MG63 (cell line): ENCODE data around the gene SORCS3. TPM values are rescaled to one million over a fixed set of nuclear protein-coding genes. Genes with fewer than 3 reads are reported as not detected.

Experiments used
- DNase-seq: peaks from one replicate; pipeline ENCODE4 v3.0.0-alpha.2; 2020
- H3K27me3 ChIP-seq: fragments of 250-450 bp; sonication (Bioruptor Pico); 2 replicates; pipeline ENCODE4 v1.5.1; 2020; ENCODE audit warnings: mild to moderate bottlenecking, moderate library complexity
- H3K36me3 ChIP-seq: fragments of 250-450 bp; sonication (Bioruptor Pico); 2 replicates; pipeline ENCODE4 v1.5.1; 2020; ENCODE audit warnings: mild to moderate bottlenecking, moderate library complexity
- H3K4me3 ChIP-seq: fragments of 250-450 bp; sonication (Bioruptor Pico); 2 replicates; pipeline ENCODE4 v1.5.1; 2020; ENCODE audit warnings: mild to moderate bottlenecking, moderate library complexity
- H3K9me3 ChIP-seq: fragments of 250-450 bp; sonication (Bioruptor Pico); 2 replicates; pipeline ENCODE4 v1.5.1; 2020; ENCODE audit warnings: mild to moderate bottlenecking, moderate library complexity
- total RNA-seq: library from RNA; depleted of rRNA; stranded (reverse); fragments of >200 nt; shearing (Covaris generic); gene quantifications from 2 replicates; pipeline ENCODE4 v1.2.3, GENCODE V29; 2014; ENCODE audit warnings: low replicate concordance

Gene SORCS3
- total RNA-seq, 1 experiment from 2014 or later: not detected

DNA sequence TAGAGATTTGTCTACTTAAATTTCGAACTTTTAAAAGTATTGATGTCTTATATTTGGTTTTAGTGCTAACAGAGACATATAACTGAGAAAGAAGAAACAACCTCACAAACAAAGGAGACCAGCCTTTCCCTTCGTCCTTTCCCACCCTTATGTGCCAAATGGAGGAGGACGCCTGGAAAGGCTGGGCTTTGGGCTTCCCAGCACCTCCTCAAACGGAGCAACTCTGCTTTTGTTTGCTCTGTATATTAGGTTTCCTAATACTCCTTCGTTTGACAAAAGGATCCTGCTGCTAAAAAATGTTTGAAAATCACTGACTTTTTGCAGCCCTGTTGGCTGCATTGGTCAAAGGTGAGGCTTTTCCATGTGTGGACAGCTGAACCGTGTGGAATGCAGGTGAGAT lies 471.8 kb downstream of the SORCS3 start:
- H3K36me3 ChIP-seq: no peaks in the 10 kb centered on the region
- H3K9me3 ChIP-seq: no peaks in the 10 kb centered on the region
- no peak overlapping the region for H3K4me3 ChIP-seq
- no peak for DNase-seq
- H3K27me3 ChIP-seq: no peaks in the 10 kb centered on the region

DNA sequence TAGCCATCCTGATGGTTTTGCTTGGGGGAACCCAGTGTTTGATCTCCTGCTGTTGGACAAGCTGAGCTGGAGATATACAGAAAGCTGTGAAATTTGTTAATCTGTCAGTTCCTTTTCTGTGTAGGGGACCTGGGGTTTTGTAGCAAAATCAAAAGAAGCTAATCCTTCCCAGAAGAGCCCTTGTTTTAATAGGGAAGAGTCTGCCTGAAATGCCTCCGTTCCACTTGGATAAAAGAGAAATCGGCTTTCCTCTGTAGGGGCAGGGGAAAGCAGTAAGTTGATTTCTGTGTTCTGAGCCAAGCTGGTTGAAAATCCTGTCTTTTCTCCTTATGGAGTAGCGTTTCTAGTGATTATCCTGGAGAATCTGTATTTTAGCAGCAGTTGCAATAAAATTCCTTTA lies 472.6 kb downstream of the SORCS3 start:
- no peak for DNase-seq
- H3K27me3 ChIP-seq: no peaks in the 10 kb centered on the region
- H3K9me3 ChIP-seq: no peaks in the 10 kb centered on the region
- H3K4me3 ChIP-seq: no peak overlapping the region
- H3K36me3 ChIP-seq: no peaks in the 10 kb centered on the region

DNA sequence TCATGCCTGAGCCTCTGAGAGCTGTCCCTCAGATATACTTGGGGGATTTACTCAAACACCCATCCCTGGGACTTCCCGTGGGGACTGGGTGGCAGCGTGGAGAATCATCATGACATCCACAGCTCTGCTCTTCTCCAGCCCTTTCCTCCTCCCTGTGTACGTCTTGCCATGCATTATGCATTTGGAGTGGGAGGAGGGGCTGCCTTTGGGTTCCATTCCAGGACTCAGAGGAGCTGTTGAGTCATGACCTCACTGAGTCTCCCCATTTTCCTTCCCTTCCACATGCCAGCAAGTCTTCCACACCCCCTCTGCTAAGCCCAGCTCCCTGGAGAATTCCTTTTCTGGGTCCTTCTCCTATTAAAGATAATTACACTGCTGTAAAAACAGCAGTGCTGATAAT lies 480.7 kb downstream of the SORCS3 start:
- H3K9me3 ChIP-seq: no peaks in the 10 kb centered on the region
- H3K36me3 ChIP-seq: no peaks in the 10 kb centered on the region
- H3K27me3 ChIP-seq: no peaks in the 10 kb centered on the region
- DNase-seq: no peak
- H3K4me3 ChIP-seq: no peak overlapping the region

DNA sequence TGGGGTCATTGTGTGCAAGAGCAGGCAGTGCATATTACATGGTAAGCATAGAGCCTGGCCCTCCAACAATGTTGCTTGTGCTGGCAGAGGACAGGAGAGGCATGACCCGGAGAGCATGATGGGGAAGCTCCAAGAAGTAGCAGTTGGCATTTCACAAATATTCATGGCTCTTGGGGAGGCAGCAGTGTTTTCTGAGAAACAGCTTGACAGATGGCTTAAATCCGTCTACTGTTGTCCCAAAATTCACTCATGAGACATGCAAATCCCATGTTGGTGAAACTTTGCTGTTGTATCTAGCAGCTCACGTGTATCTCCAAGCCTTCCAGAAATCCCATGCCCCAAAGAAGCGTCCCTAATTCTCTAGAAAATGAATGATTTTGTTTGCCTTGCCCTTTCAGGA lies 487.0 kb downstream of the SORCS3 start:
- no peak for DNase-seq
- H3K4me3 ChIP-seq: no peak overlapping the region

DNA sequence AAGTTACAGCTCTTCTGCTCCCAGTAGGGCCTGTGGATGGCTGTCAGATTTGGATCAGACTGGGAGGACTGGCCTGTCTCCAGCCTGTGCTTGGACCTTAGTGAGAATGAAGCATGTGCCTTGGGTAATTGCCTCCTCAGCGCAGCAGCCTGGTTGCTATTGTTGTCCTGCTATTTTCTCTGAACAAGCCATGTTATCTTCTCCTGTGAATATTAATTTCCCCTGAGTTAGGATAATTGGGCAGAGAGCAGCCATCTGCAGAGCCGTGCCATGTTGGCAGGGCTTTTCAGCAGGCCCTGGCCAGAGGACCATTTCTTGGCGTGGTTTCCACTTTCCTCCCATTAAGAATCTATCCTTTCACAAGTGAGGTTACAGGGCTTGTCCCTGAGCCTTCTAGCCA lies 497.3 kb downstream of the SORCS3 start:
- DNase-seq: no peak
- H3K9me3 ChIP-seq: no peaks in the 10 kb centered on the region

More for the DNA sequence above, 487.0 kb downstream of the SORCS3 start:
- no peaks in the 10 kb centered on the region for H3K36me3 ChIP-seq
- H3K9me3 ChIP-seq: no peaks in the 10 kb centered on the region
- H3K27me3 ChIP-seq: no peaks in the 10 kb centered on the region

DNA sequence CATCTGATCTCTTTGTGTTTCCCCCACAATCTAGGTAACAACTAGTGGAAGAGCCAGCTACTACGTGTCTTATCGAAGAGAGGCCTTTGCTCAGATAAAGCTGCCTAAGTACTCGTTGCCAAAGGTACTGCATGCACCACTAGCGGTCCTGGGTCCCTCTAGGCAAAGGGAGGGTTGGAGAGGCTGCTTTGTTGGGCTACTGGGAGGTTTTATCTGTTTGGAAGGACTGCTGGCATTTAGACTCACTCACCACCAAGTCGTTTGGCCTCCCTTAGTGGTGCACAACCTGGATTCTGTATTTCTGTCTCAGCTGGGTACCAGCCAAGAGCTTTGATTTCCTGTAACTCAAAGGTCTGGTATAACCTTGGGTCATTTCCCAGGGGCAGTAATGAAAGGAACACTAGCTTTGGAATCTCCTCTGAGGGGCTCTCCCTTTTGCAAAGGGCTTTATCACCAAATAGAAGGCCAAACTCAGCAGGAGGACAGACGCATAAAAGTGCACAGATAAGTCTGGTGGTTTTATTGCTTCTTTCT lies 498.3 kb downstream of the SORCS3 start:
- Histone ChIP-seq H3K9me3 (no peaks in the 10 kb centered on the region), H3K4me3 (no peak overlapping the region), H3K36me3 (no peaks in the 10 kb centered on the region), H3K27me3 (no peaks in the 10 kb centered on the region)
- DNase-seq: no peak

More for the DNA sequence above, 497.3 kb downstream of the SORCS3 start:
- no peak overlapping the region for H3K4me3 ChIP-seq
- H3K27me3 ChIP-seq: no peaks in the 10 kb centered on the region
- no peaks in the 10 kb centered on the region for H3K36me3 ChIP-seq

DNA sequence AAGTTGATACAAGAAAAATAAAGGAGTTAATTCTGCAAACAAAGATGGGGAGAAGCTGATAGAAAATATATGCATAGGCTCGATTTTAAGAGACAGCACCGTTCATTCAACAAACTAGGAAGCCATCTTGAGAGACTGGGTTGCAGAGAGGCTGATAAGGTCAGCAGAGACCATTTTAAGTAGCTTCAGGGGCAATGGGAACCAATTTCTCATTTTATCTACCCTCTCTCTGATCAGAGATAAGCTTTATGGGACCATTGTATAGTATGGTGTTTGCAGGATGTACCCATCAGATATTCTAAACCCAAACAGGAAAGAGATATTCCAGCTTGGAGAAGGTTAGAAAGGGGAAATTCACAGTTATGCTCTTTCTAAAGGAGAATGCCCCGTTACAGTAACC lies 499.5 kb downstream of the SORCS3 start:
- DNase-seq: no peak
- no peaks in the 10 kb centered on the region for H3K36me3 ChIP-seq
- no peak overlapping the region for H3K4me3 ChIP-seq
- no peaks in the 10 kb centered on the region for H3K27me3 ChIP-seq
- no peaks in the 10 kb centered on the region for H3K9me3 ChIP-seq

DNA sequence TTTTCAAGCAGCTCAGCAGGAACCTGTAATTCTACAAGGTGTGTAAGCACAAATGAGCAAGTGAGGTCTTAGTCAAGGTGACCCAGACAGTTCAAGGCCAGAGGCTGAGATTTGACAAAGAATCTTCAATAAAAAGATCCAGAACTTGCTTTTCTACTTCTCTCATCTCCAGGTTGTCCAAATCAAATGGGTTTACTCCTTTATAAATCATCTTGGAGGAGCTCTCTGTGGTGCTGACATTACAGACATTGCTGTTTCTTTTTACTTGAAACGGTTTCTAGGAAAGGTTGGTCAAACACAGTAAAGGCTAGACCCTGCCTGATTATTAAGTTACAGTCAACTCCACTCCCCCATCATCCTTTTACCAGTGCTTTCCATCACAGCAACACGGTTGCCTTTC lies 504.6 kb downstream of the SORCS3 start:
- Histone ChIP-seq H3K9me3 (no peaks in the 10 kb centered on the region), H3K36me3 (no peaks in the 10 kb centered on the region), H3K4me3 (no peak overlapping the region), H3K27me3 (no peaks in the 10 kb centered on the region)
- DNase-seq: no peak

DNA sequence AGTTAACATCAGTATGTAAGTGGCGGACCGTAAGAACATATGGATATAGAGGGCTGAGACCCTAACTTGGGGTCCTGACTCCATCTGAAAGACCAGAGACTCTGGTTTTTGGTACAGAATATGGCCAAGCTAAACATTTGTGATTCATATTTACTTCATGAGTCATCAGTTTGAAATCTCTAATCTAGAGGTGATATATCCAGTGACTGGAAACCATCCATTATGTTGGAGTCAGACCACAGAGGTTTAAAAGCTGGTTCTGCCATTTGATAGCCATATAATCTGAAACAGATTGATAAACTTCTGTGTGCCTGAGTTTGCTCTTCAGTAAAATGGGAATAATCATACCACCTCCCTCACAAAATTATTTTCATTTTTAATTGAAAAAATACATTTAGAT lies 505.3 kb downstream of the SORCS3 start:
- H3K4me3 ChIP-seq: no peak overlapping the region
- DNase-seq: no peak
- no peaks in the 10 kb centered on the region for H3K36me3 ChIP-seq
- H3K27me3 ChIP-seq: no peaks in the 10 kb centered on the region
- no peaks in the 10 kb centered on the region for H3K9me3 ChIP-seq

DNA sequence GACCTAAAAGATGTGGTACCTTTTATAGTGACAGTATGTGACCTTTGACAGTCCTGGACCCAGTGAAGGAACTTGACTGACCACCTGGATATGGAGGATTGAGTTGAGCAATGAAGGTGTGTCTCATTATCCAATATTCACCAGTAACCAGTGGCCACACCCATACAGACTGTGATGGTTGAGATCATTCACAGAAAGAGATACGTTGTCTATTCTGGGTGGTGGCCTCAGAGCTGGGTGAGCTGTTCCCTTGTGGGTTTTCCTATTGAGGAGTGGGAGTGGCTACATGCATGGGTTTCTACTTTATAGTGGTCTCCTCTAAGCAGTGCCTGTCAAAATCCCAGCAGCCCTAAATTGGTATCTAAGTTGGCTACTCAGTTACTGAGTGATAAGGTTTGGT lies 507.4 kb downstream of the SORCS3 start:
- Histone ChIP-seq H3K27me3 (no peaks in the 10 kb centered on the region), H3K4me3 (no peak overlapping the region), H3K9me3 (no peaks in the 10 kb centered on the region), H3K36me3 (no peaks in the 10 kb centered on the region)
- DNase-seq: no peak

DNA sequence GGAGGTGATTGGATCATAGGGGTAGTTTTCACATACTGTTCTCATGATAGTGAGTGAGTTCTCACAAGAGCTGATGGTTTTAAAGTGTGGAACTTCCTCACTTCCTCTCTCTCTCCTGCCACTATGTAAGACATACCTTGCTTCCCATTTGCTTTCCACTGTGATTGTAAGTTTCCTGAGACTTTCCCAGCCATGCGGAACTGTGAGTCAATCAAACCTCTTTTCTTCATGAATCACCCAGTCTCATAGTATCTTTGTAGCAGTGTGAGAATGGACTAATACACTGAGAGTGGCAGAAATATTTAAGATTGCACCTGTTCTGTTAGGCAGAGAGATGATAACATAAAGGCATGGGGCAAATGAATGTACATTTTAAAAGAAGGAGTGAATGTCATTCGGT lies 507.8 kb downstream of the SORCS3 start:
- Histone ChIP-seq H3K27me3 (no peaks in the 10 kb centered on the region), H3K9me3 (no peaks in the 10 kb centered on the region), H3K36me3 (no peaks in the 10 kb centered on the region), H3K4me3 (no peak overlapping the region)
- DNase-seq: no peak

DNA sequence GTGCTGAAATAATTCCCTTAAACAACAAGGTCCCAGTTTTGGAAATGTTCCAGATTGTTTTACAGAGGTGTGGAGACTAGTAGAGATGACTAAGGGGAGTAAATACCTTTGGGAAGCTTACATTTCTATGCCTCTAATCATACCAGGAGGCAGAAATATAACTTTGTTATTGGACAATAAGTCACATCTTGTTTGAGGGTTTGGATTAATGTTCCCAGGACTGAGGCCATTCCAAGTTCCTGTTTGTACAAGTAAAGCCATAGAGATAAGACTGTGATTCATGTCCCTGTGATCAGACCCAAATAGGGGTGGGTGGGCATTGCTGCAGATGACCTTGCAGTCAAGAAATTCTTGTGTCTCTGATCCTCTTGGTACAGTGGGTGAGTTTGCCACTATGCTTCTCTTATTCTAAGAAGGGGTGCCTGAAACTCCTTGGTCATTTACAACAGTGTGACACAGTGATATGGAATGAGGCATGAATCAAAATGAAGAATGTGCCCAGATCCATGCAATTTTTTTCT lies 508.3 kb downstream of the SORCS3 start:
- DNase-seq: no peak
- H3K36me3 ChIP-seq: no peaks in the 10 kb centered on the region
- H3K4me3 ChIP-seq: no peak overlapping the region
- no peaks in the 10 kb centered on the region for H3K27me3 ChIP-seq
- H3K9me3 ChIP-seq: no peaks in the 10 kb centered on the region

DNA sequence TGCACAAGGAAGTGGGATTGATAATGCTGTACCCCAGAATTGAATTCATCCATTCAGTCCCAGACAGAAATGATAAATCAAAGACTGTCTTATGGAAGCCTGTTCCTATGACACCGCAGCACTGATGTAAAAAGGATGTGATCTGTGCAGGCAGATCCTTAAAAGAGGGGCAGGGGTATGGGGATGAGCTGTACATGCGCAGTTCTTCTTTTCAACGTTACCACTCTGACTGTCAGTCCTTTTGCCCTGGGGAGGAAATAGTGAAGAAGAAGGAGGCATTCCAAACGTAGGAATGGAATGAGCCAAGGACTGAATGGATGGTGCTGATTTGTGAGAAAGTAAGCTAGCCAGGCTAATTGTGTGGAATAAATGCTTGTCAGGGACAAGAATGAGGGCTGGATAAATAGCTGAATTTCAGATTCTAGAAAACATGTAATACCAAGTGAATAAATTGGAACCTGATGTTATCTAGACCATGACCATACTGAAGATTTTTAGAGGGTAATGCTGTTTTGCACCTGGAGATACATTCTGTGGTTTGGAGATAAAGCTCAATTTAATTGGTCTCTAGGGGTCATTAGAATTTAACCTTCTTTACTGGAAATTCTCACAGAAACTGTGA lies 509.3 kb downstream of the SORCS3 start:
- no peak for DNase-seq
- no peaks in the 10 kb centered on the region for H3K36me3 ChIP-seq

DNA sequence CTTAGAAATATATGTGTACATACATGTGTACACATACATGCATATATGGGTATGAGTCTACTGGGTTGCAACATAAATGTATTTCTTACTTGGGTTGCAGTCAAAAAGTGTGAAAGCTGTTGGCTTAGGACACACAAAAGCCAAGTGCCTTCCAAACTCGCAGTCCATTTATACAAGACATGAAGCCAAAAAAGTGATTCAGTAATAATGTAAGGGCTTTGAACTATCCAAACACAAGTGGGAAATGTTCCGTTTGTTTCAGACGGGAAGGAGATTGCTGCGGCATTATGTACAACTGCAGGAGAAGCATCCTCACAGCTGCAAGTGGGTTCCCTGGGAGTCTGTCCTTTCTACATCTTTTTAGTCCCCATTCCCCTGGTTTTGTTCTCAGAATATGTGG lies 513.6 kb downstream of the SORCS3 start:
- H3K36me3 ChIP-seq: no peaks in the 10 kb centered on the region
- DNase-seq: no peak
- no peak overlapping the region for H3K4me3 ChIP-seq
- no peaks in the 10 kb centered on the region for H3K9me3 ChIP-seq
- H3K27me3 ChIP-seq: no peaks in the 10 kb centered on the region

More for the DNA sequence above, 509.3 kb downstream of the SORCS3 start:
- H3K27me3 ChIP-seq: no peaks in the 10 kb centered on the region
- no peaks in the 10 kb centered on the region for H3K9me3 ChIP-seq
- H3K4me3 ChIP-seq: no peak overlapping the region

DNA sequence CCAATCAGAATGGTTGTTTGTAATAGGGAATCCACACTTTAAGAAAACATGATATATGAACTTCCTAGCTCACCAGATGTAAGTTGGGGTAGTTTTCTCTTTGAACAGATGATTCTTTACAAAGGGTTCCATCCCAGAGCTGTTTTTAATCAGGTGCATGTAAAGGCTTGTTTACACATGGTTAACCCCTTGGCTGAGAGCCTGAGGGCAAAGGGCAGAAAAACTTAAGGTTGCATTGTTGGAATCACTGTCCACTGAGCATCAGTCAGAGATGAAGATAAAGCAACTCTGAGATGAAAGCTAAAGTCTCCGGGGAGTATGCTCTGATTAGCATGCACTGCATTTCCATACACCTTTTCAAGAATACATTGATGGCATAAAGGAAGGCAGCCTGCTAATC lies 518.2 kb downstream of the SORCS3 start:
- no peak for DNase-seq

DNA sequence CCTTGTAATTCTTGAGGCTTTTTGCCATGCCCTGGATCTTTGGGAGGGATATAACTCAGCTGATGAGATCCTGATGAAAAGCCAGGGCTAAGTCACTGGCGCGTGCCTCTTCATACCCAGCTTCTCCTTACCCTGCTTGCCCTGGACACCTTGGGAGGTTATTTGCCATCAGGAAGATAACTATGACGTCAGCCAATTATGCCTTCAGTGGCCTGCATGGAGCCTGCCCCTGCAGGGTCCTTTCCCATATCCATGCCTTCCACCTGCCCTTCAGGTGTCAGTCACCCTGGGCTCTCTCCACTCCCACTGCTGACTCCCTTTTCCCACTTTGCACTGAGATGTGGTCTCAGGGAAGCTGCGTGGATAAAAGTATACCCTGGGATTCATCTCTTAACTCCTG lies 520.1 kb downstream of the SORCS3 start:
- Histone ChIP-seq H3K27me3 (no peaks in the 10 kb centered on the region), H3K36me3 (no peaks in the 10 kb centered on the region), H3K9me3 (no peaks in the 10 kb centered on the region), H3K4me3 (no peak overlapping the region)
- no peak for DNase-seq

More for the DNA sequence above, 518.2 kb downstream of the SORCS3 start:
- Histone ChIP-seq H3K4me3 (no peak overlapping the region), H3K36me3 (no peaks in the 10 kb centered on the region), H3K9me3 (no peaks in the 10 kb centered on the region), H3K27me3 (no peaks in the 10 kb centered on the region)

DNA sequence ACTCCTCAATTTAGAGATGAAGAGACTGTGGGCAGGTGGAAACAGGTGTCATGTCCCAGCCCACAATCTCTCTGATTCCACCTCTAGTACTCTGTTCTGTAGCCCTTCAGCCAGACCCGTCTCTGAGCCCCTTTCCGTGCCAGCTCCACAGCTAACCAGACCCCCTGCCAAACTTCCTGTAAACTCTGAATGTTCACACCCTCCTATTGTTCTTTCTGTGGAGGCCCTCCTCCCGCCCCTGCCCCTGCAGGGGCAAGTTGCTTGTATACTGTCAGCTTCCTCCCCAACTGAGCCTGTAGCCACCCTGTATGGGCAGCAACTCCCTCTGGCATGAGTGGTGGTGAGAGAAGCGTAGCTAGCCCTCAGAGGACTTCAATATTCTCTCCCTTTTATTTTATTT lies 520.7 kb downstream of the SORCS3 start:
- H3K36me3 ChIP-seq: no peaks in the 10 kb centered on the region
- no peak for DNase-seq

DNA sequence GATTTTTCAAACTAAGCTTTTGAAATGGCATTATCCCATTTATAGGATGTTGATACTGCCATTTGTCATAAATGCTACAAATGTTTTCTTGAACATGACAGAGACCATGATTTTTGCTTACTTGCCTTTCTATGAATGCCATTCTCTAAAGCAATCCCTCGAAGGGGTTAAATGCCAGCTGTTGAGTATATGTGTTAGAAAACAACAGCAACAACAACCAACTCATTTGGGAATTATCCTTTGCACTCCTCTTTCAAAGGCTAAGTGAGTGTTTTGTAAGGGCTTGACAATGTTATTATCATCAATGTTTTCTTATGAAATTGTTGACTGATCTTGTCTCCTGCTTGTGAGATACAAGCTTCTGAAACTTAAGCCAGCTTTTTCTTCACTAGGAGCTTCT lies 529.4 kb downstream of the SORCS3 start:
- DNase-seq: no peak
- H3K4me3 ChIP-seq: no peak overlapping the region
- H3K9me3 ChIP-seq: no peaks in the 10 kb centered on the region
- H3K36me3 ChIP-seq: no peaks in the 10 kb centered on the region
- no peaks in the 10 kb centered on the region for H3K27me3 ChIP-seq

More for the DNA sequence above, 520.7 kb downstream of the SORCS3 start:
- Histone ChIP-seq H3K9me3 (no peaks in the 10 kb centered on the region), H3K27me3 (no peaks in the 10 kb centered on the region), H3K4me3 (no peak overlapping the region)
